K562 (cell line): ENCODE data around the gene TRIM45. TPM values are rescaled to one million over a fixed set of nuclear protein-coding genes. Genes with fewer than 3 reads are reported as not detected.

Experiments used
- ATAC-seq: fragments of 200-7000 bp; cut with Tn5 transposase; 3 replicates; pipeline ENCODE4 v1.9.1; 2020; ENCODE audit warnings: moderate library complexity
- BruUV-seq: library from RNA; stranded (reverse); fragments of 400-500 nt; replicated peaks from 2 replicates; lab custom pipeline; 2021; lab: Mats Ljungman, UMichigan
- CTCF ChIA-PET: fragments of 300-600 bp; formaldehyde crosslinking; extraction: SDS; loops from one replicate; lab custom pipeline; 2021; ENCODE audit warnings: low intra/inter-chr PET ratio; lab: Yijun Ruan, JAX
- POLR2A ChIA-PET: fragments of 300-600, 350-650 bp; sonication (Branson Sonifier 250); formaldehyde crosslinking; extraction: SDS; loops from one replicate; lab custom pipeline; 2021; ENCODE audit warnings: antibody characterized with exemption, inconsistent platforms; lab: Yijun Ruan, JAX
- DNase-seq, 4 experiments: peaks; one replicate each; pipeline versions ENCODE4 v3.0.0 to v3.0.0-alpha.2; 2011 to 2018; ENCODE audit warnings: low spot score in 3 of 4, mixed read lengths in 3 of 4; ENCODE audit errors: extremely low read depth in 1 of 4
- FAIRE-seq: peaks from 2 replicates; lab custom pipeline; 2011; peaks lifted over from hg19 to GRCh38; lab: Jason Lieb, UNC
- H2AFZ ChIP-seq: 2 replicates; pipeline ENCODE4 v1.6.0; 2011; ENCODE audit warnings: low read depth, low read length, control low read depth, inconsistent platforms
- H3K27ac ChIP-seq: fragments of 200-600 bp; 3 replicates; pipeline ENCODE4 v1.8.0; 2011; ENCODE audit warnings: low read depth, mild to moderate bottlenecking, control low read depth, inconsistent platforms, low read length, moderate library complexity, mixed read lengths; ENCODE audit errors: extremely low read depth
- H3K27me3 ChIP-seq, 2 experiments: fragments of 300-600 bp in 1 of 2; 2 replicates in 1 of 2; 3 replicates in 1 of 2; pipeline versions ENCODE4 v1.6.0 to v1.8.0; 2011; ENCODE audit warnings: inconsistent platforms in 2 of 2, low read length in 2 of 2, mild to moderate bottlenecking in 1 of 2, mixed read lengths in 1 of 2, moderate library complexity in 1 of 2; ENCODE audit not compliant: control insufficient read depth in 2 of 2, insufficient read depth in 2 of 2
- H3K36me3 ChIP-seq: fragments of 300-600 bp; 3 replicates; pipeline ENCODE4 v1.8.0; 2011; ENCODE audit warnings: mild to moderate bottlenecking, low read length, inconsistent platforms; ENCODE audit not compliant: control insufficient read depth, insufficient read depth
- H3K4me1 ChIP-seq, 2 experiments: fragments of 200-600 bp in 1 of 2; replicated peaks in 1 of 2; 2 replicates in 1 of 2; 3 replicates in 1 of 2; pipeline versions ENCODE4 v1.5.1 to v1.8.0; 2011; ENCODE audit warnings: inconsistent platforms in 2 of 2, low read length in 2 of 2, mild to moderate bottlenecking in 1 of 2, mixed read lengths in 1 of 2, moderate library complexity in 1 of 2; ENCODE audit not compliant: control insufficient read depth in 2 of 2, insufficient read depth in 2 of 2
- H3K4me2 ChIP-seq: 2 replicates; pipeline ENCODE4 v1.6.1; 2011; ENCODE audit warnings: low read length, control low read depth, inconsistent platforms, mixed read lengths; ENCODE audit not compliant: insufficient read depth
- H3K4me3 ChIP-seq: fragments of 200-600 bp; sonication (generic), shearing (Covaris generic); 2 replicates; pipeline ENCODE4 v1.5.1; 2016; ENCODE audit warnings: control low read depth, inconsistent platforms
- H3K79me2 ChIP-seq: fragments of 200-600 bp; 3 replicates; pipeline ENCODE4 v1.8.0; 2011; ENCODE audit warnings: low read length, inconsistent platforms; ENCODE audit not compliant: control insufficient read depth, insufficient read depth
- H3K9ac ChIP-seq, 2 experiments: 2 replicates each; pipeline versions ENCODE4 v1.6.0 to v1.6.1; 2011; ENCODE audit warnings: low read depth in 2 of 2, low read length in 2 of 2, control low read depth in 1 of 2, inconsistent platforms in 1 of 2, mild to moderate bottlenecking in 1 of 2, mixed read lengths in 1 of 2; ENCODE audit not compliant: insufficient read depth in 1 of 2
- H3K9me1 ChIP-seq: one replicate; pipeline ENCODE4 v1.6.0; 2011; ENCODE audit warnings: inconsistent platforms, mild to moderate bottlenecking, low read length, moderate library complexity; ENCODE audit not compliant: control insufficient read depth, insufficient read depth
- H3K9me3 ChIP-seq: replicated peaks from 2 replicates; pipeline ENCODE4 v1.5.1; 2011; ENCODE audit warnings: low read depth, low read length, inconsistent platforms; ENCODE audit not compliant: control insufficient read depth, insufficient read depth
- H4K20me1 ChIP-seq: replicated peaks from 2 replicates; pipeline ENCODE4 v1.6.1; 2011; ENCODE audit warnings: low read length, inconsistent platforms, mixed read lengths; ENCODE audit not compliant: control insufficient read depth, insufficient read depth
- HCFC1 ChIP-seq: IDR thresholded peaks from 2 replicates; pipeline ENCODE4 v1.6.1; 2012; ENCODE audit warnings: low read depth, low read length, improper control_type of control experiment
- HOXB6 ChIP-seq: fragments of 250-450 bp; sonication (Bioruptor Pico); IDR thresholded peaks from 2 replicates; pipeline ENCODE4 v1.5.1; 2022; ENCODE audit warnings: mild to moderate bottlenecking, borderline replicate concordance
- RFX5 ChIP-seq: IDR thresholded peaks from 2 replicates; pipeline ENCODE4 v1.6.1; 2011; ENCODE audit warnings: low read depth, mild to moderate bottlenecking, improper control_type of control experiment, low read length
- ZNF140 ChIP-seq: fragments of 250-450 bp; sonication (Bioruptor Pico); IDR thresholded peaks from 2 replicates; pipeline ENCODE4 v1.8.0; 2021; ENCODE audit warnings: moderate library complexity, mild to moderate bottlenecking, inconsistent platforms
- ZNF316 ChIP-seq: fragments of 450-650 bp; IDR thresholded peaks from 2 replicates; pipeline ENCODE4 v1.6.1; 2016
- ZNF436 ChIP-seq: fragments of 250-450, 450-650 bp; sonication (Bioruptor Pico); formaldehyde crosslinking; IDR thresholded peaks from 2 replicates; pipeline ENCODE4 v1.7.0; 2020; ENCODE audit warnings: mild to moderate bottlenecking
- ZNF507 ChIP-seq: conservative IDR thresholded peaks from 2 replicates; pipeline ENCODE4 v1.6.1; 2017; ENCODE audit warnings: missing genetic modification characterization, missing compliant biosample characterization
- WGBS: fragments of 100-300 bp; shearing (Covaris generic); methylation state at CpG from one replicate; pipeline ENCODE4 v1.1.6; 2016; ENCODE audit warnings: low coverage, mixed read lengths; ENCODE audit not compliant: insufficient coverage; ENCODE audit errors: missing lambda C conversion rate; 5-methylcytosine and 5-hydroxymethylcytosine counted together
- in situ Hi-C: fragments of 300-500 bp; cut with MboI; formaldehyde crosslinking; loops from 4 replicates; pipeline ENCODE4 v1.15.0; 2018; ENCODE audit warnings: inconsistent platforms, mixed read lengths
- intact Hi-C: fragments of 100-400 bp; cut with micrococcal nuclease; formaldehyde crosslinking; loops from 2 replicates; pipeline ENCODE4 v1.14.2; 2022
- polyA plus RNA-seq, 8 experiments: library from polyadenylated mRNA; depleted of rRNA in 4 of 8; stranded (reverse) in 5 of 8; unstranded in 3 of 8; fragments of >200 nt; fragmentation: Nextera tagmentation in 2 of 8; fragmentation: Illumina TruSeq in 1 of 8; extraction: Ambion mirVana in 2 of 8; extraction: Trizol in 1 of 8; gene quantifications; 2 replicates each; pipeline versions ENCODE4 v1.2.1 to v1.2.3, GENCODE V29; 2011 to 2014; ENCODE audit warnings: inconsistent platforms in 1 of 8, missing spikeins in 1 of 8
- total RNA-seq, 7 experiments: library from RNA; depleted of rRNA in 6 of 7; stranded (reverse); fragments of >200 nt in 6 of 7; fragmentation: Illumina TruSeq in 2 of 7; extraction: Trizol in 2 of 7; gene quantifications; 2 replicates each; pipeline versions ENCODE4 v1.2.1 to v1.2.3, GENCODE V29; 2011 to 2021; ENCODE audit warnings: low replicate concordance in 1 of 7

Gene TRIM45
- total and polyA plus RNA-seq, 9 of the 15 experiments (the other 6 are each of a cell fraction or from before 2014, with no cell fraction given) = 1.9 to 6.2 (median 3.6) TPM

GRCh38 chr1:117066367-117066766 lies 55.2 kb downstream of the TRIM45 start:
- Histone ChIP-seq H3K9me1 (no peaks in the 10 kb centered on the region), H3K9me3 (no peaks in the 10 kb centered on the region), H3K4me2 (no peak overlapping the region), H3K27me3 (no peaks in the 10 kb centered on the region), H3K27ac (no peak overlapping the region), H3K9ac (no peak overlapping the region), H3K79me2 (peaks cover 22% of the 10 kb centered on the region), H4K20me1 (0 out of 2 replicates have a peak, but pooled peaks cover 6% of the 10 kb centered on the region), H3K4me3 (no peak overlapping the region), H3K4me1 (peaks cover 0 to 12% of the 10 kb centered on the region in 2 experiments; a peak in 3 of 5 replicates), H3K36me3 (peaks cover 80% of the 10 kb centered on the region), H2AFZ (no peak overlapping the region)
- 67% methylated on average over 4 of the region's 6 CpGs for WGBS
- no peak for ATAC-seq
- intact Hi-C loops = loop anchor here (5.0 to 10.0 kb wide), 2 partner anchors 691 to 828 kb away; no protein-coding TSS in a partner anchor
- in situ Hi-C loops = no loop called here
- DNase-seq = no peak
- TF ChIP-seq HOXB6 (CRISPR knock-in tag) (no peak), ZNF507 (tag) (no peak), HCFC1 (no peak), ZNF436 (CRISPR knock-in tag) (no peak), ZNF140 (CRISPR knock-in tag) (no peak), ZNF316 (no peak), RFX5 (no peak)
- FAIRE-seq = no peak
- POLR2A ChIA-PET = interaction anchor here (1.8 to 2.5 kb wide), 2 partner anchors 26 to 218 kb away, joined by 6 to 9 read pairs; no protein-coding TSS in a partner anchor
- CTCF ChIA-PET = interaction anchor here (2.2 to 4.5 kb wide), 3 partner anchors 62 to 829 kb away, joined by 8 to 44 read pairs (median 30); no protein-coding TSS in a partner anchor
- BruUV-seq = no TSS peak
